ENCODE data around the gene TAAR6. TPM values are rescaled to one million over a fixed set of nuclear protein-coding genes. Genes with fewer than 3 reads are reported as not detected.
A peak's percentile ranks its signal among the peaks of the same experiment; 100 is the strongest.
"Not testable (repeated sequence)": the region's sequence is repeated elsewhere in the genome, so short reads cannot be mapped to it uniquely, and the experiment has no call there.

TAAR6 gene
- polyA plus RNA-seq (2012; ENCODE audit: low read depth, missing spikeins) = not detected

- DNase-seq (ENCODE audit: insufficient read length, low spot score) = no peak
- TF ChIP-seq POLR2A (IDR thresholded peaks at IDR 0.05; ENCODE audit: low read depth, low read length) (no peak), PAX5 (IDR thresholded peaks at IDR 0.05; ENCODE audit: insufficient read depth, low read length, severe bottlenecking) (no peak)
- no peak for FAIRE-seq
Observed at GRCh38 chr6:132570221-132570777, at the start of gene TAAR6. Gene TAAR6 (plus strand): TSS chr6:132570322. CDS start chr6:132570322, 0 bp downstream.

- DNase-seq (ENCODE audit: insufficient read length, low spot score) (no peak), FAIRE-seq (no peak)
- no peak for TF ChIP-seq TAF1 (IDR thresholded peaks at IDR 0.05; ENCODE audit: low read depth, low read length)
- no peak for TF ChIP-seq POLR2AphosphoS5 (IDR thresholded peaks at IDR 0.05; ENCODE audit: low read depth, low read length)
- TF ChIP-seq PAX5 (IDR thresholded peaks at IDR 0.05; ENCODE audit: insufficient read depth, low read length, severe bottlenecking) = no peak
Observed at GRCh38 chr6:132520953-132521352, 49.2 kb upstream of the TAAR6 start.

GRCh38 chr6:132524646-132525045 lies 45.5 kb upstream of the TAAR6 start:
- TF ChIP-seq POLR2A (IDR thresholded peaks at IDR 0.05; ENCODE audit: low read depth, low read length) = no peak
- no peak for TF ChIP-seq PAX5 (IDR thresholded peaks at IDR 0.05; ENCODE audit: insufficient read depth, low read length, severe bottlenecking)
- no peak for TF ChIP-seq POLR2AphosphoS5 (IDR thresholded peaks at IDR 0.05; ENCODE audit: low read depth, low read length)
- TF ChIP-seq SPI1 (IDR thresholded peaks at IDR 0.05; ENCODE audit: low read depth, low read length) = no peak
- TF ChIP-seq POU2F2 (IDR thresholded peaks at IDR 0.05; ENCODE audit: low read depth, low read length) = no peak
- TF ChIP-seq TAF1 (IDR thresholded peaks at IDR 0.05; ENCODE audit: low read depth, low read length) = no peak
- no peak for DNase-seq (ENCODE audit: insufficient read length, low spot score)
- FAIRE-seq = no peak

- FAIRE-seq (no peak), DNase-seq (ENCODE audit: insufficient read length, low spot score) (no peak)
- TF ChIP-seq POLR2A (IDR thresholded peaks at IDR 0.05; ENCODE audit: low read depth, low read length) (no peak), POU2F2 (IDR thresholded peaks at IDR 0.05; ENCODE audit: low read depth, low read length) (no peak), TAF1 (IDR thresholded peaks at IDR 0.05; ENCODE audit: low read depth, low read length) (no peak), SPI1 (IDR thresholded peaks at IDR 0.05; ENCODE audit: low read depth, low read length) (no peak), POLR2AphosphoS5 (IDR thresholded peaks at IDR 0.05; ENCODE audit: low read depth, low read length) (no peak), PAX5 (IDR thresholded peaks at IDR 0.05; ENCODE audit: insufficient read depth, low read length, severe bottlenecking) (no peak)
Observed at GRCh38 chr6:132525866-132526265, 44.3 kb upstream of the TAAR6 start.

GRCh38 chr6:132526461-132526860 lies 43.7 kb upstream of the TAAR6 start:
- DNase-seq (ENCODE audit: insufficient read length, low spot score) (no peak), FAIRE-seq (no peak)
- TF ChIP-seq TAF1 (IDR thresholded peaks at IDR 0.05; ENCODE audit: low read depth, low read length) = no peak
- no peak for TF ChIP-seq POLR2AphosphoS5 (IDR thresholded peaks at IDR 0.05; ENCODE audit: low read depth, low read length)
- TF ChIP-seq PAX5 (IDR thresholded peaks at IDR 0.05; ENCODE audit: insufficient read depth, low read length, severe bottlenecking) = no peak
- no peak for TF ChIP-seq POLR2A (IDR thresholded peaks at IDR 0.05; ENCODE audit: low read depth, low read length)
- TF ChIP-seq POU2F2 (IDR thresholded peaks at IDR 0.05; ENCODE audit: low read depth, low read length) = no peak
- TF ChIP-seq SPI1 (IDR thresholded peaks at IDR 0.05; ENCODE audit: low read depth, low read length) = no peak

GRCh38 chr6:132527791-132528190 lies 42.3 kb upstream of the TAAR6 start:
- TF ChIP-seq POLR2A (IDR thresholded peaks at IDR 0.05; ENCODE audit: low read depth, low read length) = no peak
- no peak for TF ChIP-seq TAF1 (IDR thresholded peaks at IDR 0.05; ENCODE audit: low read depth, low read length)
- TF ChIP-seq SPI1 (IDR thresholded peaks at IDR 0.05; ENCODE audit: low read depth, low read length) = no peak
- no peak for TF ChIP-seq POLR2AphosphoS5 (IDR thresholded peaks at IDR 0.05; ENCODE audit: low read depth, low read length)
- no peak for TF ChIP-seq PAX5 (IDR thresholded peaks at IDR 0.05; ENCODE audit: insufficient read depth, low read length, severe bottlenecking)
- no peak for TF ChIP-seq POU2F2 (IDR thresholded peaks at IDR 0.05; ENCODE audit: low read depth, low read length)
- FAIRE-seq = no peak
- DNase-seq (ENCODE audit: insufficient read length, low spot score) = no peak

GRCh38 chr6:132530293-132530974 lies 39.7 kb upstream of the TAAR6 start:
- FAIRE-seq = peak; percentile 88
- no peak for DNase-seq (ENCODE audit: insufficient read length, low spot score)
- TF ChIP-seq POU2F2 (IDR thresholded peaks at IDR 0.05; ENCODE audit: low read depth, low read length) = no peak
- no peak for TF ChIP-seq POLR2A (IDR thresholded peaks at IDR 0.05; ENCODE audit: low read depth, low read length)
- no peak for TF ChIP-seq POLR2AphosphoS5 (IDR thresholded peaks at IDR 0.05; ENCODE audit: low read depth, low read length)
- TF ChIP-seq SPI1 (IDR thresholded peaks at IDR 0.05; ENCODE audit: low read depth, low read length) = no peak
- TF ChIP-seq TAF1 (IDR thresholded peaks at IDR 0.05; ENCODE audit: low read depth, low read length) = no peak
- TF ChIP-seq PAX5 (IDR thresholded peaks at IDR 0.05; ENCODE audit: insufficient read depth, low read length, severe bottlenecking) = no peak

- not testable (repeated sequence) for DNase-seq (ENCODE audit: insufficient read length, low spot score); FAIRE-seq
Observed at GRCh38 chr6:132534546-132534945, 35.6 kb upstream of the TAAR6 start.

GRCh38 chr6:132537145-132537544 lies 33.0 kb upstream of the TAAR6 start:
- FAIRE-seq (no peak), DNase-seq (ENCODE audit: insufficient read length, low spot score) (no peak)
- TF ChIP-seq SPI1 (IDR thresholded peaks at IDR 0.05; ENCODE audit: low read depth, low read length) = no peak
- no peak for TF ChIP-seq PAX5 (IDR thresholded peaks at IDR 0.05; ENCODE audit: insufficient read depth, low read length, severe bottlenecking)
- TF ChIP-seq POLR2AphosphoS5 (IDR thresholded peaks at IDR 0.05; ENCODE audit: low read depth, low read length) = no peak
- TF ChIP-seq POU2F2 (IDR thresholded peaks at IDR 0.05; ENCODE audit: low read depth, low read length) = no peak
- TF ChIP-seq POLR2A (IDR thresholded peaks at IDR 0.05; ENCODE audit: low read depth, low read length) = no peak
- TF ChIP-seq TAF1 (IDR thresholded peaks at IDR 0.05; ENCODE audit: low read depth, low read length) = no peak

GRCh38 chr6:132537977-132538376 lies 32.1 kb upstream of the TAAR6 start, which contains the start of gene TAAR9:
Gene TAAR9 (plus strand): TSS chr6:132538277. CDS start chr6:132538290, 13 bp downstream.
- DNase-seq (ENCODE audit: insufficient read length, low spot score) (no peak), FAIRE-seq (no peak)
- TF ChIP-seq TAF1 (IDR thresholded peaks at IDR 0.05; ENCODE audit: low read depth, low read length) (no peak), POLR2AphosphoS5 (IDR thresholded peaks at IDR 0.05; ENCODE audit: low read depth, low read length) (no peak), PAX5 (IDR thresholded peaks at IDR 0.05; ENCODE audit: insufficient read depth, low read length, severe bottlenecking) (no peak), POLR2A (IDR thresholded peaks at IDR 0.05; ENCODE audit: low read depth, low read length) (no peak), POU2F2 (IDR thresholded peaks at IDR 0.05; ENCODE audit: low read depth, low read length) (no peak), SPI1 (IDR thresholded peaks at IDR 0.05; ENCODE audit: low read depth, low read length) (no peak)

Measured in GM12891 (cell line).